NCI-H510A treated with DMSO at 0.1 percent for 48 hours (cell line): ENCODE data around the gene ACAD8.
"Not testable (repeated sequence)": the region's sequence is repeated elsewhere in the genome, so short reads cannot be mapped to it uniquely, and the experiment has no call there.

Source experiments
- DNase-seq: peaks from one replicate; lab custom pipeline; 2025; lab: John Stamatoyannopoulos, UW

Gene ACAD8

DNA sequence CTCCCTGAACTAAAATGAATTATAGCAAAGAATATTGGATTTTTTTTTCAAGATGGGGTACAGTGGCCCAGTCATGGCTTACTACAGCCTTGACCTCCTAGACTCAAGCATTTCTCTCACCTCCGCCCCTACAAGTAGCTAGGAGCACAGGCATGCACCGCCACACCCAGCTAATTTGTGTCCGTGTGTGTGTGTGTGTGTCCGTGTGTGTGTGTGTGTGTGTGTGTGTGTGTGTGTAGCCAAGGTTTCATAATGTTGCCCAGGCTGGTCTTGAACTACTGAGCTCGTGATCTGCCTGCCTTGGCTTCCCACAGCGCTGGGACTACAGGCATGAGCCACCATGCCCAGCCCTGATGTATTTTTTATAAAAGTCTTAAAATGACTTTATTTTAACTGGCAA lies 12.8 kb upstream of the ACAD8 start:
- DNase-seq: no peak

DNA sequence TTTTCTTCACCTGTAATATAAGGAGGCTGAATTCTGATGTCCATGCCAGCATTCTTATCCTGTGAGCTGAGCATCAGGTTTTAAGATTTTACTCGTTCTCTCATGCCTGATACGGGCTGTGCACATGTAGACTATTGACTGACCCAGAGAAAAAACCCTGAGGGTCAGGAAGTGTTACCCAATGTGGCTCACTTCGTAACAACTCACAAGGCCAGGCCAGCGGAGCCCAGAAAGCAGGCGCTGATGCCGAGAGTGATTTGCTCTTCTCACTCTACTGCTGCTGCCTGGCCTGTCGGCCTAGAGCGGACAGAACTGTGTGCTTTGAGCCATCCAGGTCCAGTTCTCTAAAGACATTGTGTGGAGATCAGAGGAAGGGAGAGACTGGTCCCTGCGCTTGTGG lies 11.0 kb upstream of the ACAD8 start:
- DNase-seq: no peak

DNA sequence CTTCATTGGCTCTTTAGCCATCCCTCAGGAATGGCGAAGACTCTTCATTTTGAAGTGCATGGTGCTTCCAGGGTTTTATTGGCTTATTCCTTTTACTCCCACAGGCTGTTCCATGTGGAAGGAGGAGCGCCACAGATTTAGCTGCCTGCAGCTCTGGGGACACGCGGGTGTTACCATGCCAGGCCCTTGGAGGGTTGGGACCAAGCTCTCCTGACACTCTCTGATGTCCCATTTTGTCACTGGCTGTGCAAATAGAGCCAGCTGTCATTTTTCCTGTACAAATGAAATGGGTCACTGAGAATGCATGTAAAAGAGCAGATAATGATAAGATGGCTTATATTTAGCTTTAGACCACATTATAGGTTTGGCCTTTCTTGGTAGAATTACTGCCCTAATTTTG lies 9.5 kb upstream of the ACAD8 start:
- no peak for DNase-seq

DNA sequence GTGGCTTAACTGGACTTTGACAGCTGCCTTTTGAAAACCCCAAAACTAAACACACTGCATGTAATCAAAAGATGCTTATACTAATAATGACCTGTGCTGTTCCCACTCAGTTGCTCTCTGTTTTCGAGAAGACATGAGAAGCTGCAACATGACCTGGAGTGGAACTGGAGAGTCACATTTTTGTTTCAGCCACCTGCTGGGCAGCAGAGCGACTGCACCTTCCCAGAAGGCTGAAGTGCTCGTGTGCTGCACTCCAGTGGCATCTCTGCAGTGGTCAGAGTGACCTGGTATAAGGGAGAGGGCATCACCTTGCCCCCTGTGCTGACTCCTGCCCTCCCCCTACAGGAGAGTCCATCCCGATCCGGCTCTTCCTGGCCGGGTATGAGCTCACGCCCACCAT lies 8.8 kb upstream of the ACAD8 start:
- peak; percentile 65 for DNase-seq

DNA sequence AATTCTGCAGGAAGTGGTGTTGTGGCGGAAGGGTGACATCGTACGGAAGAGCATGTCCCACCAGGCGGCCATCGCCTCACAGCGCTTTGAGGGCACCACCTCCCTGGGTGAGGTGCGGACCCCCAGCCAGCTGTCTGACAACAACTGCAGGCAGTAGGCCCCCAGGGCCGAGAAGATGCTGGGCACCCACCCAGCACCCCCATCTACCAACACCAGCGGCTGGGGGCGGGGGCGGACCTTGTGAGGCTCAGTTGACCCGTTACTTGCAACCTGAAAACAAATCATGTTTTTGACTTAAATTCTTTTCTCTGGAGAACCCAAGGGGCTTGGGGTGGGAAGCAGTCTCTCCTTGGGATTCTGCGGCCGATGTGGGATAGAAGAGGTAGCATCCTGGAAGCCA lies 7.9 kb upstream of the ACAD8 start:
- DNase-seq: no peak

DNA sequence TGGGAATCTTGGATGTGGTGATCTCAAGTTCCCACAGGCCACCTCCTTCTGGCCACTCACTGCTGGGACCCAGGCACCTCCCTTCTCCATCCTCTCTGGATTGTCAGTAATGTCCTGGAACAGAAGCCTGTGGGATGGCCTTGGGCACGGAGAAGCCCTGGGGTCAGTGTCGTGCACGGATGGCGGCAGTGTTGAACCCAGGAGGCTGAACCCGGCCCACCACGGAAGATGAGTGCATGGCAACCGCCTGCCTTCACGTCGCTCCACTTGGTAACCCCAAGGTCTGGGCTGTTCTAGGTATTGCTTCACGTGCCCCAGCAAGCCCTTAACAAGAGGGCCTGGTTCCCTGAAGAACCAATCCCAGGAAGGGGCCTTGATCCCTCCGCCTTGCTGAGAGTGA lies 7.3 kb upstream of the ACAD8 start:
- no peak for DNase-seq

DNA sequence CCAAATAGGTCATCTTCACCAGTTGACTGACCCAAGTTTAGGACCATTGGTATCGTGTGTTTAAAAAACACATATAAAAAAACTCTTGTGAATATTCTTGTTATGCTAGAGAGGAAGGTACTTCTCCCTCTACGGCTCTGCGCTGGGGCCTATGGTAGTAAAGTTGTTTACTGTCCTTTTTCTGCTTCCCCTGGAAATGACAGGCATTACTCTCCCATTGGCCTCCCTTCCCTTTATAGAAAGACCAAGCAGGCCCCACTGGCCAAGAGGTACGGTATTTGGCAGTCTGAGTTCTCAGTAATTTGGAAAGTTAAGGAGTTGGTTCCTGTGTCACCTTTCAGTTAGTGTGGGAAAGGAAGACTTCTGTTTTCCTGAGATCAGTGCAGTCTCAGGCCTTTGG lies 6.7 kb upstream of the ACAD8 start:
- no peak for DNase-seq

DNA sequence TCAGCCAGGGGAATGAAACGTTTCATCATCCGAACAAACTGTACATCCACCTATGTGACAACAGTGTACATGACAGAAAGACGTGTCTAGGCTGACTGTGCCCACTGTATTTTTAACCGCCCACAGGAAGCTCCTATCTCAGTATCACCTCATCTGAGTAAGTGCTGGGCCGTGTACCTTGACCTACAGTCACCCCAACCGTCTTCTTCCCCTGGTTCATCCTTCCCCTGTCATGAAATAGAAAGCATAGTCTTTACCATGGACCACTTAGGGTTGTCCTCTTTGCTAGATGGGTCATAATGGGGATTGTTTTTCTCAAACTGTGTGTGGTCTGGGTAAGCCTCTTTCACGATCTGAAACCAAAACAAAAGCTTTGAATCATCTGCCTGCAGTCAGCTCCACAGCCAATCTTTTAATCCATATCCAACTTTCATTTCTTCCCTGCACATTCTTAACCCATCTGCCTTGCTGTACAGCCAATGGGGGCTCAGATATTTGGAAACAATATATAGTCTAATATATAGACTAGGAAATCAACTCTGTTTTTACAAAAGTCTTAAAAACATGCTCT lies 4.4 kb upstream of the ACAD8 start:
- DNase-seq: no peak

DNA sequence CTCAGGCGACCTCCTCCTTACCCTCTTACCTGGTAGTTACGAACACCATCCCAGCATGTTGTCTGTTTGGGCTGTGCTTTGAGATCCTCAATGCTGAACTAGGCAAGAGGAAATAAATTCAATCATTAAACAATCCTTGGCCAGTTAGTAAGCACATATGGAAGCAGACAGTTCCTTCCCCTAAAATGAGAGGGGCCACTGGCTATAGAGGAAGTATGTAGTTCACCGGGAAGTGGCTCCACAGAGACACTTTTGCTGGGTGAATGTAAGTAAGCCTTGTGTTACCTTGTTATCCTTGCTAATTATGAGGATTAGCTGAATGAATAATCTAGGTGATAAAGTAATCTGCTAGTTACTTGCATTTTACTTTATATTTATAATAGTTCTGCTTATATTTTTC lies 3.1 kb upstream of the ACAD8 start:
- DNase-seq: no peak

DNA sequence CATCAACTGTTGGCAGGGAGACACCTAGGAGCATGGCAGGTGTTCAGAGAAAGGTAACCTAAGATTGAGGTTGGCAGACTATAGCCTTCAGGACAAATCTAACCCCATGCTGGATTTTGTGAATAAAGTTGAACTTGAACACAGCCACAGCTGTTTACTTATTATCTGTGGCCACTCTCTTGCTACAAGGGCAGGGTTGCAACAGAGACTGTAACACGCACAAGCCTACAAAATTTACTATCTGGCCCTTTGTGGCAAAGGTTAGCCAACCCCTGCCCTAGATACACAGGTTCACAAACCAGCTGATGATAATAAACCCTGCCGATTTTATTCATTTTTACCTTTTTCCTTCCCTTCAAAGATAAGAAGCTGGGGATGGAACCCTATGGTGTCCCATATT lies 2.7 kb upstream of the ACAD8 start:
- no peak for DNase-seq

DNA sequence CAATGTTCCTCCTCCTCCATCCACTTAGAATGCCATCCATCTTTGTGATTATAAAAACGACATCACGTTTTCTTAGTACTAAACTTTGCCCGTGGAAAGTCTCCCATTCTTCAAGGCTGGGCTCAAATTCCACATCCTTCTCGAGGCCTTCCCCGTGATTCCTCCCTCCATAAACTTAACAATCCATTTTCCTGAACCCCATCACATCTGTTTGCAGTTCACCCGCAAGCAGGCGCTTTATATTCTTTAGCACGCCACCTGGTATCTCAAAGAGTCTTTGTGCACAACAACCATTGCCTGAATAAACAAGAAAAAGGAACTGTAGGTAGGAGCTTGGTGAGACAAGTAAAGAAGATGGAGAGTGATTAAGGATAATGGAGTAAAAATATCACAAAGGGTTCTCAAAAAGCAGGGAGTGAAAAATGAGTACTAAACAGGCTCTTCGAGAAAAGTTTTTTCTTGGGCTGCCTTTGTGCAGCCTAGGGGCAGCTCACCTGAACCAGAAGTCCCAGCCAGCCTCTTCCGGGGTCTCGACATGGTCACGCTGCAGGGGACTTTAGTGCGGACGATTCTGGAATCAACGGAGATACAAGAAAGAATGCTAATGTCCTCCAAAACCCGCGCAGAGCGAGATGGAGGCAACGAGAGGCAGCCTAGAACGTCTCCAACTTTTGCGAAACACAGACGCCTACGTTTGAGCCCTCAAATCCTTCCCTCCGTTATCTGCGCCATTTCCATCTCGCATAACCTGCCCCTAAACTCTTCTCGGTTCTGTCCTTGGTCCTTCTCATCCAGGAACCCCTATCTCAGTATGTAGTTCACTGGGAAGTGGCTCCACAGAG lies 801 bp upstream of the ACAD8 start:
- DNase-seq: no peak

DNA sequence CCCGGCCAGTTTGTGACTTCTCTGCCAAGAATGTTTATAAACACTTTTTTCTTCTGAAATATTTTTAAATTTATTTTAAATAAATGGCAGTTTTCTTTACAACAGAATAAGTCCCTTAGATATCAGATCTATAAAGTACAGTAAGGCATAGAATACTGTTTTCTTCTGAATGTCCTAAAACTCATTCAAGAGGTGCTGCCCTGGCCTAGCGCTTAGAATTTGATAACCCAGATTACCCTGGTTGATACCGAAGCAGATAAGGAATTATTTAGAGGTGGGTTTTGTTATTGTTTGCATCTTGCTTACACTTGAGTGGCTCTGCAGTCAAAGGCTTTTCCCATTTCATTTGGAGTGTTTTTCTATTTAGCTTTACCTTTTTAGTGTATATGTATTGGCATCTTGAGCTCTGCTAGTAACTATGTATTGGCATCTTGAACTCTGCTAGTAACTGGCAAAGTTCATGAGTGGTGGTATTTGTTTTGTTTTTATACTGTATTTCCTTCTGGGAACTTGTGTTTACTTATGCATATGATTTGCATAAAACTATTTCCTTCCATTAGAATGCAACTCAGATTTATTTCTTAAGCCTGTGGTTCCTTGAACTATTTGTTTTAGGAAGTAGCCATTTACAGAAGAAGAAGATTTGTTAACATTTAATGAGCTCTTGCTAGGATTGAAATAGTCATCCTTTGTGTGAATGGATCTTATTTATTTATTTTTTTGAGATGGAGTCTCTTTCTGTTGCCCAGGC lies 1.2 kb downstream of the ACAD8 start:
- DNase-seq: no peak

DNA sequence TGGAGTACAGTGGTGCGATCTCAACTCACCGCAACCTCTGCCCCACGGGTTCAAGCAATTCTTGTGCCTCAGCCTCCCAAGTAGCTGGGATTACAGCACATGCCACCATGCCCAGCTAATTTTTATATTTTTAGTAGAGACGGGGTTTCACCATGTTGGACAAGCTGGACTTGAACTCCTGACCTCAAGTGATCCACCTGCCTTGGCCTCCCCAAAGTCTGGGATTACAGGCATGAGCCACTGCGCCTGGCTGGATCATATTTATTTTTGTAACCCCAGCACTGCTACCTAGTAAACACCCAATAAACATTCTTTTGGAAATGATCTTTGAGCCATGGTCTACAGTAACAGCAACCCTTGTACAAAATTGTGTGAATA lies 1.8 kb downstream of the ACAD8 start:
- DNase-seq: not testable (repeated sequence)

DNA sequence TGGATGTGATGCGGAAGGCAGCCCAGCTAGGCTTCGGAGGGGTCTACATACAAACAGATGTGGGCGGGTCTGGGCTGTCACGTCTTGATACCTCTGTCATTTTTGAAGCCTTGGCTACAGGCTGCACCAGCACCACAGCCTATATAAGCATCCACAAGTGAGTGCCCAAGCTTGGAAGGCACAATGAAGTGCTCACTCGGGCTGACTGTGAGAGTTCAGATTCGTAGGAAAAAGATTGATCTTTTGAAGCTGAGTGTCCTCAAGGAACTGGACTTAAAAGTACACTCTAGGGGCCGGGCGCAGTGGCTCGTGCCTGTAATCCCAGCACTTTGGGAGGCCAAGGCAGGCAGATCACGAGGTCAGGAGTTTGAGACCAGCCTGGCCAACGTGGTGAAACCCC lies 3.7 kb downstream of the ACAD8 start:
- DNase-seq: no peak

DNA sequence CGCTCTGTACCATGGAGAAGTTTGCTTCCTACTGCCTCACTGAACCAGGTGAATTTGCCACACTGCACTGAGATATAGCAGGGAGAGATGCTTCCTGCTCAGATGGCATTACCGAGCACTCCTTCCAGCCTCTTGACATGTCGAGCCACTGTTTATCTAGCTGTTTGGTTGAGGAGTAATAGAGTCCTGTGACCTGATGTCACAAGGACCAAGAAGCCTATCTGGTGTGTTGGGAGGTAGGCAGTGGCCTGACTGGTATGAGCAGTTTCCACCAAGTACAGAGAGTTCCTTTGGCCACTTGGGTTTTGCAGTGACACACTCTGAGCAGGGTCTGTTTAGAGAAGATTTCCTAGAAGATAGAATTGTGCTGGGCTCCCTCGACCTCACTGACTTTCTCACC lies 5.2 kb downstream of the ACAD8 start:
- DNase-seq: no peak

DNA sequence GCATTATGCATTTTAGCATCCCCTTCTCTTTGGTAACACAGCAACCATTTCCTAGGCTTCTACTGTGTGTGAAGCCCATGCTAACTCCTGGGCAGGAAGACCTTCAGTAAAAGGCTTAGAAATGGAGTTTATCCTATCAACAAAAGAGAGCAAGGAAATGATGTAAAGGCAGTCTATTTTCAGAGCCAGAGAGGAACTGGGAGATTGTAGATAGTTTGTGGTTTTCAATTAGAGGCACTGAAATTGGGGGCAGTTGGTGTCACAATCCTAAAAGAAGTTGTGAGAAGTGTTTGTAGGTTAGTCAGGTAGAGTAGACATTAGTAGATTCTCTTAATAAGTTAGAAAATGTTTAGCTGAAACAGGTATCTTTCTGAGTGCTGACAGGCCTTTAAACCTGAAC lies 7.1 kb downstream of the ACAD8 start:
- no peak for DNase-seq

DNA sequence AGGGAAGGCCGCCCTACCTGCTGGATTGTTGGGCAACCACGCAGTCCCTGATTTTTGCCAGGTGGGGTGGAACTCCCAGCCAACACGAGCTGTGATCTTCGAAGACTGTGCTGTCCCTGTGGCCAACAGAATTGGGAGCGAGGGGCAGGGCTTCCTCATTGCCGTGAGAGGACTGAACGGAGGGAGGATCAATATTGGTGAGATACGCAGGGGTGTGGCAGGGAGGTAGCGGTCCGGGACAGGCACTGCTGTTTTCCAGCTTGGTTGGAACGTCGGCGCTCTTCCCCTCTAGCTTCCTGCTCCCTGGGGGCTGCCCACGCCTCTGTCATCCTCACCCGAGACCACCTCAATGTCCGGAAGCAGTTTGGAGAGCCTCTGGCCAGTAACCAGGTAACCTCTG lies 7.6 kb downstream of the ACAD8 start:
- no peak for DNase-seq

DNA sequence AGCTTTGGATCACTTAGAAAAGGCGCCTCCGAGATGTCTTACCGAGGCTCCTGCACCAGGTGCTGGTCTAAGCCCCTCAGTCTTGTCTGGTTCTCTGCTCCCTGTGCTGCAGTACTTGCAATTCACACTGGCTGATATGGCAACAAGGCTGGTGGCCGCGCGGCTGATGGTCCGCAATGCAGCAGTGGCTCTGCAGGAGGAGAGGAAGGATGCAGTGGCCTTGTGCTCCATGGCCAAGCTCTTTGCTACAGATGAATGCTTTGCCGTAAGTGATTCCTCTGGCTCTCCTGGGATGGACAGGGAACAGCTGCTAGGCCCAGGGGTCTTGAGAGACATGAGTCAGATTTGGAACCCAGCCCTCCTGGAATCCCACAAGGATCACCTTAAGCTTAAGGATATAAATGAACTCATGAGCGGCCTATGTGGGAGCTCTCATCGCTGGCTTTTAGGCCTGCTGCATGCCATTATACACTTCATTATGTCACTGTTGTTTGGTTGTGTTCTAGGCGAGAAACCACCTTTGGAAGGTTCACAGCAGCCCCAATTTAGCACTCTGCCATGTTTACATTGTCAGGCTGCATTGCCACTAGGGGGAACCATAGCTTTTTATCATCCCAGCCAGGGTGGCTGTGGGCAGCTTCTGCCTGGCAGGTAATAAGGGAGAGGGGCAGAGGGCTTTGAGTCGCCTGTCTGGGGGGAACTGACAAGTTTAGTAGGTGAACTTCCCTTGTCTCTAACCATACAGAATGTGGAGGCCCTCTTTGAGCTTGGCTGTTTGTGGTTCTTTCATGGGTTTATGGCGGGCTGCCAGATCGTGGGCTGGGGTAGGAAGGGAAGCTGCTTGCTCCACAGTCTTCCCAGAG lies 8.5 kb downstream of the ACAD8 start:
- DNase-seq: no peak

DNA sequence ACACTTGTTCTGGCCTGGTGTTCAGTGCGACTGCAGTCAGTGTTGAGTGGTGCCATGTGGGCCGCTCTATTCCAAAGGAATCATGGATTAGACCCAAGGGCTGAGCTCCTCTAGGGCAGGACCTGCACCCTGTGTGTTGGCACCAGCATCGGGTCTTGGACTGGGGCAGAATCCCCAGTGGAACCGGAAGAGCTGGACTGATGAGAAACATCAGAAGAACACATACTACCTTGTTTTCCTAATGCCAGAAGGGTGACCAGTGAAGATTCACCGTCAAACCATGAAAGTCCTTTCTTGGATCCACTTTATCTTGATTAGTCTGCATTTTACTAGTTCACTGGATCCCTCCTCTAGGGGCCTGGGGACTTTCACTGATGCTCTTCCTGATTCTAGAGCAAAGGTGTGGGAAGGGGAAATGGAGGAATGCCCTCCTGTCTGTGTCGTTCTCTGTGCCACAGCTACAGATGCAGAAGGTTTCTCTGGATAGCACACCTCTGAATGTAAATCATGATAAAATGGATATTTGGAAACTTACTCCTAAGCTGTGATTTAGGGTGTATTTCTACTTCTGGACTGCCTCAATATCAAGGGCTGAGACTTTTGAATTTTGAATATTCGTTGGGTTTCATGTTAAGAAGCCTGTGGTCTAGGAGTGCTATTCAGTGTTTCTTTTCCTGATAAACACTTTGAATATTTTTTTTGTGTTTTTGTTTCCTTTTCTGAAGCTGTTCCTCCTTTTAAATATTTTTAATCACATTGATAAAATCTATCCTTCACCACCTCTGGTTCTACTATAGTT lies 11.8 kb downstream of the ACAD8 start:
- no peak for DNase-seq

DNA sequence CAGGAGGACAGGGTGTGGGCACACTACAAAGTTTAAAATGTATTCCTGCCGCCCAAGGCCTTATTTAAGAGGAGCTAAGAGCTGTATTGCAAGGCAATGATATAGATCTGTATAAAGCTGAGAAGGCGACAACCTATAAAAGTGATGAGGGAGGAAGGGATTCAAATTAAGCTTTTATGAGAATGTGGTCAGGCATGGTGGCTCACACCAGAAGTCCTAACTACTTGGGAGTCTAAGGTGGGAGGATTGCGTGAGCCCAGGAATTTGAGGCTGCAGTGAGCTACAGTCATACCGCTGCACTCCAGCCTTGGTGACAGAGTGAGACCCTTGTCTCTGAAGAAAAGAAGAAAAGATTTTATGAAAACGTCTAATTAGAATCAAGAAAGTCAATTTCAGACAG lies 13.1 kb downstream of the ACAD8 start:
- no peak for DNase-seq

DNA sequence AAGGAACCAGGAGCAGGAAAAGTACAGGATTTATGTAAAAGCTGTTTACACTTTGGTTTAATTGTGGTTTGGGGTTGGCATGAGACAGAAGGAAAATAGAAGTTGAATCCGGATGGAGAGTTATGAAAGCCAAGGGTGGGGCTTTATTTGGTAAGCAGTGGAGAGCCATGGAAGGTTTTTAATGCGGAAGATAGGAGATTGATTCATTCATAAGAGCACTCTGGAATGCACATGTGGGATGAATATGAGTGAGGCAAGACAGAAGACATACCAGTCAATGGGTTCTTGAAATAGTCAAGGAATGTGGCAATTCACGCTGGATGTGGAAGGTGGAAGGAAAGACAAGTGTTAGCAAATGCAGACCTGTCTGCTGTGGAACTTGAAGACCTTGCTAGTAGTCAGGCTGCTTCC lies 13.5 kb downstream of the ACAD8 start:
- DNase-seq: no peak

DNA sequence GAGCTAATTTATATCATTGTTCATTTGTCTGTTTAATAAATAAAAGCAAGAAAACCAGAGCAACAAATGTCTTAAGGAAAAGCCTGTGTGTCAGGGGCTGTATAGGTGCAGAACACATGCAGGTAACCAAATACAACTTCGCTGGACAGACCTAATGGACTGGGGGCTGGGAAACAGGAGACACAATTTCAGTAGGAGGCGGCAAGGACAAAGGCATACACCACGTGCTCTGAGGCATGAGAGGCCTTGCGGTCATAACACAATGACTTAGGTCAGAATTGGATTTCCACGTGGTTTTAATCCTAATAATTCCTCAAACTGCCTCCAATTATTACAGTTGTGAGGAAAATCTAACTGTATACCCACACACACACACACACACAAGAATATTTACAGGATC lies 14.1 kb downstream of the ACAD8 start:
- DNase-seq: no peak
